ENCODE measurements around the gene RHOJ.

RHOJ gene

GRCh38 chr14:63328787-63329737 lies 124.8 kb downstream of the RHOJ start:
- DNase-seq (ENCODE audit: low read depth), result no peak
- TF ChIP-seq CTCF (conservative IDR thresholded peaks at IDR 0.05; ENCODE audit: low read depth, low read length), result no peak
- no peak overlapping the region for H3K4me3 ChIP-seq (ENCODE audit: low read length)

- DNase-seq (ENCODE audit: low read depth), result no peak
- no peak for TF ChIP-seq CTCF (conservative IDR thresholded peaks at IDR 0.05; ENCODE audit: low read depth, low read length)
- no peak overlapping the region for H3K4me3 ChIP-seq (ENCODE audit: low read length)
Measured at GRCh38 chr14:63342371-63342770, 138.1 kb downstream of the RHOJ start.

Data from retinal pigment epithelial cell (primary cell).